CD14-positive monocyte (primary cell): ENCODE measurements around the gene ARHGAP32. TPM values are rescaled to one million over a fixed set of nuclear protein-coding genes. Genes with fewer than 3 reads are reported as not detected.

Experiments used
- DNase-seq, 3 donors: peaks; one replicate each; pipeline ENCODE4 v3.0.0-alpha.2; 2011 to 2022
- H2AFZ ChIP-seq: 2 replicates; pipeline ENCODE4 v1.6.0; 2012; ENCODE audit warnings: mild to moderate bottlenecking, low read depth, low read length, inconsistent platforms; ENCODE audit not compliant: insufficient read depth, poor library complexity, severe bottlenecking
- H3K27ac ChIP-seq, 2 donors: 1 replicate in 1 of 2; 2 replicates in 1 of 2; pipeline ENCODE4 v1.5.1; 2012 to 2013; ENCODE audit warnings: low read length in 2 of 2, control low read depth in 1 of 2, inconsistent platforms in 1 of 2, low read depth in 1 of 2, mild to moderate bottlenecking in 1 of 2
- H3K27me3 ChIP-seq, 2 donors: one replicate each; pipeline versions ENCODE4 v1.6.0 to v1.6.1; 2011 to 2013; ENCODE audit warnings: low read length in 2 of 2; ENCODE audit not compliant: control insufficient read depth in 2 of 2, insufficient read depth in 2 of 2
- H3K36me3 ChIP-seq, 2 donors: replicated peaks in 1 of 2; 1 replicate in 1 of 2; 2 replicates in 1 of 2; pipeline versions ENCODE4 v1.5.1 to v1.6.1; 2012 to 2013; ENCODE audit warnings: low read length in 2 of 2, control low read depth in 1 of 2, inconsistent platforms in 1 of 2, mild to moderate bottlenecking in 1 of 2; ENCODE audit not compliant: insufficient read depth in 2 of 2, control insufficient read depth in 1 of 2
- H3K4me1 ChIP-seq, 2 donors: 1 replicate in 1 of 2; 2 replicates in 1 of 2; pipeline versions ENCODE4 v1.5.1 to v1.6.1; 2012 to 2013; ENCODE audit warnings: low read length in 2 of 2, control low read depth in 1 of 2, inconsistent platforms in 1 of 2, mild to moderate bottlenecking in 1 of 2, moderate library complexity in 1 of 2; ENCODE audit not compliant: insufficient read depth in 2 of 2, control insufficient read depth in 1 of 2
- H3K4me2 ChIP-seq: replicated peaks from 2 replicates; pipeline ENCODE3; 2012; ENCODE audit warnings: low read length, moderate library complexity, mild to moderate bottlenecking; ENCODE audit not compliant: poor library complexity, severe bottlenecking; ENCODE audit errors: extremely low read depth
- H3K4me3 ChIP-seq, 3 experiments: fragments of 200-600 bp in 1 of 3; sonication (generic) in 1 of 3; replicated peaks in 1 of 3; 1 replicate in 2 of 3; 2 replicates in 1 of 3; pipeline ENCODE4 v1.5.1; 2011 to 2013; ENCODE audit warnings: low read length in 3 of 3, mild to moderate bottlenecking in 3 of 3, control low read depth in 2 of 3, low read depth in 2 of 3, inconsistent platforms in 1 of 3, moderate library complexity in 1 of 3
- H3K79me2 ChIP-seq: 2 replicates; pipeline ENCODE4 v1.6.0; 2012; ENCODE audit warnings: mild to moderate bottlenecking, control low read depth, inconsistent platforms, low read length, moderate library complexity; ENCODE audit not compliant: insufficient read depth
- H3K9ac ChIP-seq: 2 replicates; pipeline ENCODE4 v1.6.0; 2017; ENCODE audit warnings: low read length, mild to moderate bottlenecking; ENCODE audit not compliant: insufficient read depth, poor library complexity, severe bottlenecking
- H3K9me3 ChIP-seq, 2 donors: replicated peaks in 1 of 2; 1 replicate in 1 of 2; 2 replicates in 1 of 2; pipeline versions ENCODE4 v1.5.1 to v1.6.1; 2012 to 2013; ENCODE audit warnings: low read length in 2 of 2, control low read depth in 1 of 2; ENCODE audit not compliant: control insufficient read depth in 1 of 2, insufficient read depth in 1 of 2
- H4K20me1 ChIP-seq: 2 replicates; pipeline ENCODE4 v1.6.0; 2012; ENCODE audit warnings: mild to moderate bottlenecking, low read length, control low read depth, moderate library complexity; ENCODE audit not compliant: insufficient read depth
- H3K27ac Mint-ChIP-seq, 7 donors: one replicate each; pipeline ENCODE4 v1.8.0; 2020; ENCODE audit warnings: mild to moderate bottlenecking in 7 of 7, mixed read lengths in 7 of 7, moderate library complexity in 6 of 7, inconsistent platforms in 2 of 7
- H3K27me3 Mint-ChIP-seq, 3 donors: one replicate each; pipeline ENCODE4 v1.8.0; 2021 to 2022; ENCODE audit warnings: low read depth in 3 of 3, mild to moderate bottlenecking in 3 of 3, mixed read lengths in 3 of 3, moderate library complexity in 3 of 3, inconsistent platforms in 1 of 3
- H3K36me3 Mint-ChIP-seq, 2 donors: one replicate each; pipeline ENCODE4 v1.8.0; 2020; ENCODE audit warnings: mixed read lengths in 2 of 2, inconsistent platforms in 1 of 2, mild to moderate bottlenecking in 1 of 2
- H3K4me1 Mint-ChIP-seq: one replicate; pipeline ENCODE4 v1.8.0; 2020; ENCODE audit warnings: mild to moderate bottlenecking, mixed read lengths
- H3K4me3 Mint-ChIP-seq, 2 donors: one replicate each; pipeline ENCODE4 v1.8.0; 2020; ENCODE audit warnings: mild to moderate bottlenecking in 2 of 2, mixed read lengths in 2 of 2, moderate library complexity in 1 of 2
- H3K9me3 Mint-ChIP-seq, 7 donors: one replicate each; pipeline ENCODE4 v1.8.0; 2020 to 2022; ENCODE audit warnings: mixed read lengths in 7 of 7, mild to moderate bottlenecking in 6 of 7, moderate library complexity in 6 of 7, inconsistent platforms in 2 of 7
- WGBS: methylation state at CpG from one replicate; pipeline ENCODE4 v1.1.5; 2013; ENCODE audit warnings: missing lambda C conversion rate; ENCODE audit not compliant: insufficient coverage; 5-methylcytosine and 5-hydroxymethylcytosine counted together
- intact Hi-C, 2 donors: fragments of 100-400 bp; cut with micrococcal nuclease; formaldehyde crosslinking; loops; one replicate each; pipeline versions ENCODE4 v1.15.0 to v1.15.1; 2023
- polyA plus RNA-seq, 3 donors: library from polyadenylated mRNA; depleted of rRNA in 1 of 3; unstranded in 2 of 3; stranded (reverse) in 1 of 3; fragments of 300-500 nt in 2 of 3; fragments of >200 nt in 1 of 3; fragmentation: Illumina TruSeq in 2 of 3; gene quantifications; 1 replicate in 2 of 3; 2 replicates in 1 of 3; pipeline ENCODE4 v1.2.3, GENCODE V29; 2012 to 2021
- TF ChIP-seq, protein P1 (sequence below): fragments of 200-600 bp; IDR thresholded peaks from one replicate; pipeline ENCODE4 v1.8.0; 2022; ENCODE audit warnings: antibody characterized with exemption, mild to moderate bottlenecking

Gene ARHGAP32
- polyA plus RNA-seq, 3 donors, result 0.13 to 3.4 (median 0.72) TPM

GRCh38 chr11:128983023-128983422, 209.1 kb downstream of the ARHGAP32 start:
- no peak overlapping the region for H3K9ac ChIP-seq
- intact Hi-C loops, result no loop called here
- peaks cover 26 to 41% of the 10 kb centered on the region in 2 donors for H3K36me3 Mint-ChIP-seq
- no peak overlapping the region for H3K27ac Mint-ChIP-seq
- H3K4me3 ChIP-seq, result no peak overlapping the region
- no peaks in the 10 kb centered on the region for H3K4me1 Mint-ChIP-seq
- no peaks in the 10 kb centered on the region for H3K27me3 Mint-ChIP-seq
- WGBS, result 100% methylated on average over 6 of the region's 8 CpGs
- no peaks in the 10 kb centered on the region for H3K9me3 Mint-ChIP-seq
- no peaks in the 10 kb centered on the region for H3K9me3 ChIP-seq
- no peaks in the 10 kb centered on the region for H3K4me1 ChIP-seq
- TF ChIP-seq, protein P1, sequence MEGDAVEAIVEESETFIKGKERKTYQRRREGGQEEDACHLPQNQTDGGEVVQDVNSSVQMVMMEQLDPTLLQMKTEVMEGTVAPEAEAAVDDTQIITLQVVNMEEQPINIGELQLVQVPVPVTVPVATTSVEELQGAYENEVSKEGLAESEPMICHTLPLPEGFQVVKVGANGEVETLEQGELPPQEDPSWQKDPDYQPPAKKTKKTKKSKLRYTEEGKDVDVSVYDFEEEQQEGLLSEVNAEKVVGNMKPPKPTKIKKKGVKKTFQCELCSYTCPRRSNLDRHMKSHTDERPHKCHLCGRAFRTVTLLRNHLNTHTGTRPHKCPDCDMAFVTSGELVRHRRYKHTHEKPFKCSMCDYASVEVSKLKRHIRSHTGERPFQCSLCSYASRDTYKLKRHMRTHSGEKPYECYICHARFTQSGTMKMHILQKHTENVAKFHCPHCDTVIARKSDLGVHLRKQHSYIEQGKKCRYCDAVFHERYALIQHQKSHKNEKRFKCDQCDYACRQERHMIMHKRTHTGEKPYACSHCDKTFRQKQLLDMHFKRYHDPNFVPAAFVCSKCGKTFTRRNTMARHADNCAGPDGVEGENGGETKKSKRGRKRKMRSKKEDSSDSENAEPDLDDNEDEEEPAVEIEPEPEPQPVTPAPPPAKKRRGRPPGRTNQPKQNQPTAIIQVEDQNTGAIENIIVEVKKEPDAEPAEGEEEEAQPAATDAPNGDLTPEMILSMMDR, result no peak
- no peak for DNase-seq
- peaks cover 5 to 9% of the 10 kb centered on the region in 2 donors for H3K36me3 ChIP-seq
- no peak overlapping the region for H3K27ac ChIP-seq
- H3K79me2 ChIP-seq, result no peaks in the 10 kb centered on the region
- H3K4me3 Mint-ChIP-seq, result no peak overlapping the region
- H4K20me1 ChIP-seq, result no peaks in the 10 kb centered on the region
- no peak overlapping the region for H3K4me2 ChIP-seq
- H2AFZ ChIP-seq, result no peak overlapping the region
- H3K27me3 ChIP-seq, result no peaks in the 10 kb centered on the region

- Histone ChIP-seq H3K27me3 (no peaks in the 10 kb centered on the region), H3K79me2 (no peaks in the 10 kb centered on the region), H2AFZ (no peak overlapping the region), H3K27ac (no peak overlapping the region), H3K4me1 (no peaks in the 10 kb centered on the region), H3K4me2 (no peak overlapping the region), H4K20me1 (no peaks in the 10 kb centered on the region), H3K36me3 (peaks cover 5 to 22% of the 10 kb centered on the region in 2 donors), H3K4me3 (no peak overlapping the region), H3K9ac (no peak overlapping the region), H3K9me3 (no peaks in the 10 kb centered on the region)
- no peak for DNase-seq
- WGBS, result 98% methylated on average over 6 of the region's 7 CpGs
- intact Hi-C loops, result no loop called here
- no peaks in the 10 kb centered on the region for H3K4me1 Mint-ChIP-seq
- TF ChIP-seq, protein P1, result no peak
- no peaks in the 10 kb centered on the region for H3K9me3 Mint-ChIP-seq
- no peak overlapping the region for H3K4me3 Mint-ChIP-seq
- H3K27me3 Mint-ChIP-seq, result no peaks in the 10 kb centered on the region
- H3K27ac Mint-ChIP-seq, result no peak overlapping the region
- H3K36me3 Mint-ChIP-seq, result peaks cover 26 to 45% of the 10 kb centered on the region in 2 donors
Measured at GRCh38 chr11:128981254-128981653, 210.9 kb downstream of the ARHGAP32 start.
